HG02973 (cell line): Measurements from ENCODE around the gene CDC16.
A peak's percentile ranks its signal among the peaks of the same experiment; 100 is the strongest.
"Not testable (repeated sequence)": the region's sequence is repeated elsewhere in the genome, so short reads cannot be mapped to it uniquely, and the experiment has no call there.

Experiments used
- ATAC-seq: cut with Tn5 transposase; IDR thresholded peaks from one replicate; pipeline ENCODE4 v1.9.1; 2021; ENCODE audit warnings: moderate library complexity; ENCODE audit not compliant: unreplicated experiment

The CDC16 gene

GRCh38 chr13:114261328-114261965 lies 26.8 kb downstream of the CDC16 start:
- no peak for ATAC-seq

GRCh38 chr13:114263578-114263977 lies 28.9 kb downstream of the CDC16 start:
- no peak for ATAC-seq

DNA sequence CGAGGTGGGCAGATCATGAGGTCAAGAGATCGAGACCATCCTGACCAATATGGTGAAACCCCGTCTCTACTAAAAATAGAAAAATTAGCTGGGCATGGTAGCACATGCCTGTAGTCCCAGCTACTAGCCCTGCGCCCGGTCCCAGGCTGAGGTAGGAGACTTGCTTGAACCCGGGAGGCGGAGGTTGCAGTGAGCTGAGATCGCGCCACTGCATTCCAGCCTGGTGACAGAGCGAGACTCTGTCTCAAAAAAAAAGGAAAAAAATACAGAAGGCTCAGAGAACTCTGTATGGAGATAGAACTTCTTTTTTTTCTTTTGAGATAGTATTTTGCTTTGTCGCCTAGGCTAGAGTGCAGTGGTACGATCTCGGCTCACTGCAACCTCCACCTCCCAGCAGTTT lies 29.6 kb downstream of the CDC16 start:
- ATAC-seq: not testable (repeated sequence)

GRCh38 chr13:114264886-114265611 lies 30.4 kb downstream of the CDC16 start:
- no peak for ATAC-seq

- no peak for ATAC-seq
Observed at GRCh38 chr13:114266241-114266640, 31.5 kb downstream of the CDC16 start.

- ATAC-seq: no peak
Observed at GRCh38 chr13:114268344-114269280, 33.9 kb downstream of the CDC16 start.

- no peak for ATAC-seq
Observed at GRCh38 chr13:114269281-114269770, 34.6 kb downstream of the CDC16 start.

DNA sequence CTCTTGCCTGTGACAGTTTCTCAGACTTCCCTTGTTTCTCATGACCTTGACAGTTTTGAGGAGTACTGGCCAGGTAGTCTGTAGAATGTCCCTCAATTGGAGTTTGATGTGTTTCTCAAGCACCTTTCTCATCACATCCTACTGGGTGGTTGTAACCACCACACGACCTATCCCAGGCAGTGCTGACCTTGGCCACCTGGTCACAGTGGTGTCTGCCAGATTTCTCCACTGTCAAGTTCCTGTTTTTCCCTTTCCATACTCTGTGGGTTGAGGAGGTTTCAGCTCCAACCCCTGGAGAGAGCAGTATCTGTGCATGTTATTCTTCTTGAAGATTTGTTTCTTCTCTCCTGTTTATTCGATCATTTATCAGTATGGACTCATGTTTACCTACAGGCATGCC lies 38.3 kb downstream of the CDC16 start:
- ATAC-seq: no peak

DNA sequence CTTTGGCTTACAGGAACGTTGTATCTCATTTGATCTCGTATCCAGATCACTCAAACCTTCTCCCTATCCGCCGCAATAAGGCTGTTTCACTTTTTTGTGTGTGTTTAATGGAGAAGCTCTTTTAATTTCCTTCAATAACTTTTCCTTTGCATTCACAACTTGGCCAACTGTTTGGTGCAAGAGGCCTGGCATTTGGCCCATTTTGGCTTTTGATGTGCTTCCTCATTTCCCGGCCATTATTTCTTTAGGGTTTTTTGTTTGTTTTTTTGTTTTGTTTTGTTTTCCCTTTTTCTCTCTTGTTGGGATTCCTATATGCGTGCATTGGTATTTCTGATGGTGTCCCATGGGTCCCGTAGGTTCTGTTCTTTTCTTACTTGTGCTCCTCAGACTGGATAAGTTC lies 40.6 kb downstream of the CDC16 start:
- ATAC-seq: no peak

- no peak for ATAC-seq
Observed at GRCh38 chr13:114279146-114279545, 44.4 kb downstream of the CDC16 start.

DNA sequence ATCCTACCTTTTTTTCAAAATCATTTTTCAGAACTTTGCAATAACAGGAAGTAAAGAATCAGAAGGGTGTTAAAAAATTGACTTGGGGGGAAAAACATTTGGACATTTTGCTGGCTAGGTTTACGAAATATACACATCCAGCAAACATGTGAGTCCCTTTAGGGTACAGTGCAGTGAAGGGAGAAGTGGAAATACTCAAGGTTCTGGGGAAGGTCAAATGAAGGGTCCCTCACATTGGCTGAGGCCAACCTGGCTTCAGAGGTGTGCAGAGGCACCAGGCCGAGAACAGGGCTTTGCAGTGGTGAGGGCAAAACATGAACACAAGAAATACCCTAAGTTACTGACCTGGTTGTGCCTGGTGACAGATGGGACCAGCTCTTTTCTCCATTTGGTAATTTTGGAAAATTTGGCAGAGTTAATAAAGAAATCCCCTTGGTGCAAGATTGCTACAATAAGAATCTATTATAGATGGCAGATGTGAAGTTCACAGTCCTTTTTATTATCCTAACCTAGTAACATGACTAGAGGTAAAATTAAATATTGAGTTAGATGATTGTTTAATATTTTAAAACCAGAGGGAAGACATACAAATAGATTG lies 45.2 kb downstream of the CDC16 start:
- ATAC-seq: no peak

DNA sequence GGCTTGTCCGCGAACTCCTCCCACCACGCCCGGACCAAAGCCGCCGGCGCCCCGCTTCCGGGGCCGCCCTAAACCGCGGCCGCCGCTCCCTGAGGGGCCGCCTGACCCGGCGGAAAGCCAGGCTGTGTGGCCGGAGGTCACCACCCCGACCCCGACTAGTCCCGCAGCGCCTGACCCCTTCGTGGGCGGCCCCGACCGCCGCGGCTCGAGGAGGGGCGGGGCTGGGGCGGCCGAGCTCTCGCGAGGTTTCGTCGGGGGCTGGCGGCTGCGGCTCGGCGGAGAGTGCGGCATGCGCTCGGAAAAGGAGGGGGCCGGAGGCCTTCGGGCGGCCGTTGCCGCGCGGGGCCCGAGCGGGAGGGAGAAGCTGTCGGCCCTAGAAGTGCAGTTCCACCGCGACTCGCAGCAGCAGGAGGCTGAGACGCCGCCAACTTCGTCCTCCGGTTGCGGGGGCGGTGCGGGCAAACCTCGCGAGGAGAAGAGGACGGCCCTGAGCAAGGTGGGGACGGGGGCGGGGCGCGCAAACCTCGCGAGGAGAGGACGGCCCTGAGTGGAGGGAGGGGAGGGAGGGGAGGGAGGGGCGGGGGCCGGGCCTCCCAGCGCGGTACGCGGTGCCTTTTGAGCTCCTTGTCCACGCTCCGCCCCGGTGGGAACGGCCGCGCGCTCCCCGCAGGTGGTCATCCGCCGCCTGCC lies 46.8 kb downstream of the CDC16 start, which contains the start of gene UPF3A:
TSS of gene UPF3A (plus strand) at position 251 of the 690 bp plus-strand sequence. CDS start at position 290, 39 bp downstream.
- peak; percentile 67 for ATAC-seq

- ATAC-seq: peak; percentile 50
Observed at GRCh38 chr13:114282041-114282670, 47.5 kb downstream of the CDC16 start.

DNA sequence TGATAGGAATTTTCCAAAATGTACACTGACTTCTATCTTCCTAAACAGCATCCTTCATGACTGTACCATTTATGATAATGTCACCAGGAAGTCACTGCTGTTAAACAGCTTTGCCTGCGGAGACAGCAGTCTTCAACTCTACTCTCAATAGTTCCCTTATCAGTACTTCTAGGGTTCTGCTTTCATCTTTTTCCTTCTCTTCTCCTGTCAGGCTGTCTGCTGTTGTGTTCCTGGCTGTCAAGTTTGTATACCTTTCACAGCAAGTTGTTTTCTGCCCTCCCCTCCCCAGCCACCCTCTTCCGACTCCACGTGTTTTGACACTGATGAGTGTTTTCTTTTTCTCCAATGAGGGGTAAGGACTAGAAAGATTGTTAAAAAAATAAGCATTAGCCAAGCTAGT lies 48.9 kb downstream of the CDC16 start:
- ATAC-seq: no peak

DNA sequence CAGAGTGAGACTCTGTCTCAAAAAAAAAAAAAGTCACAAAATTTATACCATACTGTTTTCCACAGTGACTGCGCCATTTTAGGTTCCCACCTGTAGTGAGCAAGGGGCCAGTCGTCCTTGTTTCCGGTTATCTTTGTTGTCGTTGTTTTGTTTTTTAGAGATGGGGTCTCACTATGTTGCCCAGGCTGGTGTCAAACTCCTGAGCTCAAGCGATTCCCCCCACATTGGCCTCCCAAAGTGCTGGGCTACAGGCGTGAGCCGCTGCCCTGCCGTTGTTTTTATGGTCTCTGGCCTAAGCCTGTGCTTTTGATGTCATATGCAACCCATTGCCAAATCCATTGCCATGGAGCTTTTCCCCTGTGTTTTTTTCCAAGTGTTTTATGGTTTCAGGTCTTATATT lies 50.0 kb downstream of the CDC16 start:
- no peak for ATAC-seq

- no peak for ATAC-seq
Observed at GRCh38 chr13:114285166-114285808, 50.6 kb downstream of the CDC16 start.

DNA sequence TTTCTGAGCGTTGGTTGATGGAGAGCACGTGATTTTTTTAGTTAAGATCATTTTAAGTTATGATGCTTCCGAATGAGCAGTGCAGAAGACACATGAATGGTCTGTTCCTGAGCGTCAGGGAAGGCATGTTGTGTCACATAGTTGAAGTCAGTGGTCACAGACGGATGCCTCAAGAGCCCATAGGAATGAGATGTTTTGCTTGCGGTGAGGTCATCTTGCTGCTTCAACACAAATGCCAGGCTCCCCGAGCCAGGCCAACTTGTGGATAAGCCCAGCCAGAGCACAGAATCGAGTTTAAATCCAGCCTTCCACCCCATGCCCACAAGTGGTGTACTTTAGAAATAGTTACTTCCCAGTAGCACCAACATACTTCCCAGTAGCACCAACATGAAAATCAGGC lies 52.1 kb downstream of the CDC16 start:
- ATAC-seq: no peak

GRCh38 chr13:114288157-114288591 lies 53.5 kb downstream of the CDC16 start:
- ATAC-seq: no peak

DNA sequence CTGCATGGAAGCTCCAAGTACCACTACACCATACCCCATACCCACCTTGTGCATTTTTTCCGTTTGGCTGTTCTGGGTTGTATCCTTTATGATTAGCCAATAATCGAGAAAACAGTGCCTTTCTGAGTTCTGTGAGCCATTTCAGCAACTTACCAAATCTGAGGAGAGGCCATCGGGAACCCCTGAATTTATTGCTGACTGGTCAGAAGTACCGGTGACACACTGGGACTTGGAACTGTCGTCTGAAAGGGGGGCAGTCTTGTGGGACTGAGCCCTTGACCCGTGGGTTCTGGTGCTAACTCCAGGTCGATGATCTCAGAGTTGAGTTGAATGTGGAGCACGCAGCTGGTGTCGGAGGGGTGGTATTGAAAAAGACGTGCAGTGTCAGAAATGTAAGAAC lies 61.8 kb downstream of the CDC16 start:
- no peak for ATAC-seq
